IPS DF 4.7 (cell line): Measurements from ENCODE around the gene IL18.
"Not testable (repeated sequence)": the region's sequence is repeated elsewhere in the genome, so short reads cannot be mapped to it uniquely, and the experiment has no call there.

Experiments used
- DNase-seq: peaks from one replicate; pipeline ENCODE4 v3.0.0-alpha.2; 2013; ENCODE audit warnings: low spot score; ENCODE audit errors: extremely low read depth

Gene IL18

GRCh38 chr11:112163875-112164685 lies at the start of gene IL18:
TSS of gene IL18 (minus strand) at chr11:112164094. CDS start at chr11:112155053, 9,041 bp downstream.
- peak; percentile 3 for DNase-seq

GRCh38 chr11:112212710-112213109 lies 48.8 kb upstream of the IL18 start:
- DNase-seq, result no peak

GRCh38 chr11:112212290-112212689 lies 48.4 kb upstream of the IL18 start:
- no peak for DNase-seq

GRCh38 chr11:112211536-112211935 lies 47.6 kb upstream of the IL18 start:
- DNase-seq, result no peak

- DNase-seq, result no peak
Measured at GRCh38 chr11:112210890-112211289, 47.0 kb upstream of the IL18 start.

GRCh38 chr11:112206071-112206470 lies 42.2 kb upstream of the IL18 start:
- no peak for DNase-seq

- DNase-seq, result no peak
Measured at GRCh38 chr11:112200252-112200651, 36.4 kb upstream of the IL18 start.

- DNase-seq, result not testable (repeated sequence)
Measured at GRCh38 chr11:112199101-112199500, 35.2 kb upstream of the IL18 start.

- DNase-seq, result no peak
Measured at GRCh38 chr11:112196519-112197087, 32.7 kb upstream of the IL18 start.

- DNase-seq, result no peak
Measured at GRCh38 chr11:112195951-112196351, 32.1 kb upstream of the IL18 start.

GRCh38 chr11:112195113-112195512 lies 31.2 kb upstream of the IL18 start:
- not testable (repeated sequence) for DNase-seq

- DNase-seq, result no peak
Measured at GRCh38 chr11:112186304-112186703, 22.4 kb upstream of the IL18 start.

GRCh38 chr11:112185883-112186282 lies 22.0 kb upstream of the IL18 start:
- no peak for DNase-seq

- DNase-seq, result no peak
Measured at GRCh38 chr11:112182867-112183266, 19.0 kb upstream of the IL18 start.

GRCh38 chr11:112179601-112180000 lies 15.7 kb upstream of the IL18 start:
- DNase-seq, result no peak

- DNase-seq, result no peak
Measured at GRCh38 chr11:112178936-112179335, 15.0 kb upstream of the IL18 start.

- no peak for DNase-seq
Measured at GRCh38 chr11:112178428-112178827, 14.5 kb upstream of the IL18 start.

GRCh38 chr11:112177589-112177988 lies 13.7 kb upstream of the IL18 start:
- no peak for DNase-seq

GRCh38 chr11:112176077-112176476 lies 12.2 kb upstream of the IL18 start:
- DNase-seq, result no peak

GRCh38 chr11:112175599-112175952 lies 11.7 kb upstream of the IL18 start:
- no peak for DNase-seq

- DNase-seq, result peak; percentile 14
Measured at GRCh38 chr11:112174789-112175598, 11.1 kb upstream of the IL18 start, which contains the start of gene BCO2. TSS of gene BCO2 (plus strand) at chr11:112175512. CDS start at chr11:112175602, 90 bp downstream.

- no peak for DNase-seq
Measured at GRCh38 chr11:112173152-112173551, 9.3 kb upstream of the IL18 start.
